ENCODE data around the gene ZNF552. TPM values are rescaled to one million over a fixed set of nuclear protein-coding genes. Genes with fewer than 3 reads are reported as not detected.

Gene ZNF552
- total and polyA plus RNA-seq, 2 of the 13 experiments (the other 11 are each of a cell fraction or from before 2014, with no cell fraction given), result 8.1 to 16.6 TPM

GRCh38 chr19:57788114-57788692, 26.5 kb downstream of the ZNF552 start:
- ChIA-PET CTCF (ENCODE audit: low intra/inter-chr PET ratio, low total read pairs) (no interaction called here), POLR2A (no interaction called here)
- no peak for TF ChIP-seq ZMAT5 (CRISPR knock-in tag; IDR thresholded peaks at IDR 0.05; ENCODE audit: borderline replicate concordance, low read depth)
- no peak for TF ChIP-seq MNT (IDR thresholded peaks at IDR 0.05)
- peak; percentile 50 for TF ChIP-seq CEBPB (IDR thresholded peaks at IDR 0.05; ENCODE audit: borderline replicate concordance, low read depth, low read length)
- TF ChIP-seq ZNF891 (CRISPR knock-in tag; IDR thresholded peaks at IDR 0.05), result no peak
- no peak for TF ChIP-seq RARG (CRISPR knock-in tag; IDR thresholded peaks at IDR 0.05; ENCODE audit: low read depth)
- in situ Hi-C loops (cut with HindIII; ENCODE audit: extremely low pct_ligation_motif_present, low pct_unique_long_range_greater_than_20kb), result no loop called here
- intact Hi-C loops (cut with micrococcal nuclease; ENCODE audit: unreplicated experiment), result no loop called here
- no peaks in the 10 kb centered on the region for H3K27me3 ChIP-seq (ENCODE audit: control insufficient read depth in 1 of 2, insufficient read depth in 2 of 2, low read length in 2 of 2)
- BruUV-seq (replicated peaks), result no TSS peak
- H3K9me3 ChIP-seq (ENCODE audit: low read length), result no peaks in the 10 kb centered on the region
- H2AFZ ChIP-seq (ENCODE audit: low read length), result no peak overlapping the region
- H3K79me2 ChIP-seq (ENCODE audit: insufficient read depth, low read length), result no peaks in the 10 kb centered on the region
- no peaks in the 10 kb centered on the region for H4K20me1 ChIP-seq (ENCODE audit: insufficient read depth, low read length)
- no peak overlapping the region for H3K4me2 ChIP-seq (ENCODE audit: low read depth, low read length)
- H3K9ac ChIP-seq (ENCODE audit: insufficient read depth, low read depth, low read length), result no peak overlapping the region
- H3K4me3 ChIP-seq (replicated peaks in 1 of 3; ENCODE audit: insufficient read depth in 1 of 3, low read depth in 2 of 3, low read length in 3 of 3), result no peak overlapping the region
- H3K27ac ChIP-seq (ENCODE audit: extremely low read length, insufficient read depth, low read length), result no peak overlapping the region
- H3K36me3 ChIP-seq (replicated peaks in 1 of 2; ENCODE audit: control insufficient read depth in 1 of 2, insufficient read depth in 2 of 2, low read length in 2 of 2), result peaks cover 1 to 14% of the 10 kb centered on the region in 2 experiments; a peak in 2 of 5 replicates
- FAIRE-seq (no peak), ATAC-seq (no peak), DNase-seq (ENCODE audit: low spot score) (no peak)
- H3K4me1 ChIP-seq (ENCODE audit: insufficient read depth, low read length), result no peaks in the 10 kb centered on the region

GRCh38 chr19:57786906-57787305, 27.8 kb downstream of the ZNF552 start:
- no peak overlapping the region for H2AFZ ChIP-seq (ENCODE audit: low read length)
- in situ Hi-C loops (cut with HindIII; ENCODE audit: extremely low pct_ligation_motif_present, low pct_unique_long_range_greater_than_20kb) (no loop called here), intact Hi-C loops (cut with micrococcal nuclease; ENCODE audit: unreplicated experiment) (no loop called here)
- H3K4me2 ChIP-seq (ENCODE audit: low read depth, low read length), result no peak overlapping the region
- H4K20me1 ChIP-seq (ENCODE audit: insufficient read depth, low read length), result no peaks in the 10 kb centered on the region
- BruUV-seq (replicated peaks), result no TSS peak
- H3K9ac ChIP-seq (ENCODE audit: insufficient read depth, low read depth, low read length), result no peak overlapping the region
- FAIRE-seq, result no peak
- no peaks in the 10 kb centered on the region for H3K9me3 ChIP-seq (ENCODE audit: low read length)
- no peak for DNase-seq (ENCODE audit: low spot score)
- ChIA-PET POLR2A (no interaction called here), CTCF (ENCODE audit: low intra/inter-chr PET ratio, low total read pairs) (no interaction called here)
- TF ChIP-seq PRPF4 (IDR thresholded peaks at IDR 0.05; ENCODE audit: low read depth, low read length, poor library complexity, severe bottlenecking), result no peak
- H3K27me3 ChIP-seq (ENCODE audit: control insufficient read depth in 1 of 2, insufficient read depth in 2 of 2, low read length in 2 of 2), result no peaks in the 10 kb centered on the region
- ATAC-seq, result no peak
- H3K4me3 ChIP-seq (replicated peaks in 1 of 3; ENCODE audit: insufficient read depth in 1 of 3, low read depth in 2 of 3, low read length in 3 of 3), result no peak overlapping the region
- WGBS (ENCODE audit: low lambda C conversion rate), result 89% methylated on average over 5 of the region's 5 CpGs
- peaks cover 1 to 10% of the 10 kb centered on the region in 2 experiments; a peak in 2 of 5 replicates for H3K36me3 ChIP-seq (replicated peaks in 1 of 2; ENCODE audit: control insufficient read depth in 1 of 2, insufficient read depth in 2 of 2, low read length in 2 of 2)
- no peak overlapping the region for H3K27ac ChIP-seq (ENCODE audit: extremely low read length, insufficient read depth, low read length)
- no peaks in the 10 kb centered on the region for H3K79me2 ChIP-seq (ENCODE audit: insufficient read depth, low read length)
- no peaks in the 10 kb centered on the region for H3K4me1 ChIP-seq (ENCODE audit: insufficient read depth, low read length)
